ENCODE results near the gene NPVF.

Gene NPVF

DNA sequence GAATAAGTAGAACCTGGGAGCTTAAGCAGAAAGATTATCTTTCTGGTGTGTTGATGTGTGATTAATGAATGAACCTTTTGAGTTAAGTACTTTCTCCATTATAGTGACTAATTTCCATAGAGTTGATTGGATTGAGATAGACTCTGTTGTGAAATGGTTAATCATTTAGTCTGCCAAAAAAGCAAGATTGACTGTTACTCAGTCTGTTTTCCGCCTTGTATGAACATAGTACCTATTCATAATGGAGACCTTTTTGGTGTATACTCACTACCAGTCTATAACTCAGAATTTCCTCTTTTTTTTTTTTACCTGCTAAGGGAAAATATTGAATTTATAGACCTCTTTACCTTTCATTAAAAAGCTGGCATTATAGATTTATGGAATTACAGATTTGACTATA lies 14.4 kb upstream of the NPVF start:
- no peak for ATAC-seq
- H3K4me1 Mint-ChIP-seq = no peaks in the 10 kb centered on the region
- no peak for DNase-seq
- H3K27me3 Mint-ChIP-seq = peaks cover 32% of the 10 kb centered on the region
- no peak overlapping the region for H3K4me3 Mint-ChIP-seq
- H3K9me3 Mint-ChIP-seq = no peaks in the 10 kb centered on the region
- H3K27ac Mint-ChIP-seq = no peak overlapping the region

DNA sequence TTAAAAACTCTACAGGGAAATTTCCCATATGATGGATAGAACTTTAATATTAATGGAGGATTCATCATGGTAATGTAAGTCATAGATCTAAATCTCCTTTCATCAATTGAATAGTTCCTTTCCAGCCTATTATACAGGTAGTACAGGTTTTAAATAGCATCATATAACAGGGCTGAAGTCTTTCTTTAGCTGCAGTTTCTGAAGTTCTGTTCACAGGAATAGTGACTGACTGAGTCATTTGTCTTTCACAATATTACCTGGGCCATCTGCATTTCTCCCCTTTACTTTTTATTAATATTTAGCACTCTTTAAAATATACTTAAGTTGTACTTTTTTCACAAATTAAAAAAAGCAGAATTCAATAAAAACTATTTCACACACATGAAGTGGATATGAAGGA lies 12.6 kb upstream of the NPVF start:
- Mint-ChIP-seq H3K27me3 (peaks cover 32% of the 10 kb centered on the region), H3K4me1 (no peaks in the 10 kb centered on the region), H3K4me3 (no peak overlapping the region), H3K27ac (no peak overlapping the region), H3K9me3 (no peaks in the 10 kb centered on the region)
- ATAC-seq = no peak
- DNase-seq = no peak

DNA sequence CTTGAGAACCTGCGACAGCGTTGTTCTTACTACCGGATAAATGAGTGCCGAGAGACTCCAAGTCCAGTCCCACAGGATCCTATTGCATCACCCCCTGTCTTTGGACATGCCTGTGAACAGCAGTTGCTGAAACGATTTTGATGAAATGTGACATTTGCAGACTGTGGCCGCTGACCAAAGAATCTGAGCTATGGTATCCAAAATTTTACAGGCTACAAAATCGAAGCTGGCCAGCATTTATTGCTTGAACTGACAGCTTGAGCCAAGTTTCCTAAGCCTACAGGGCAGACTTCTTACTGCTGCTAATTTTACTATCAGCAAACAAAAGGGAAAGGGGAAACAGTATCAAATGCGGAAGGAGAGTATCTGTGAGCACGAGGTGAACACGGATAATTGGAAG lies 12.1 kb upstream of the NPVF start:
- H3K4me1 Mint-ChIP-seq = no peaks in the 10 kb centered on the region
- no peaks in the 10 kb centered on the region for H3K9me3 Mint-ChIP-seq
- DNase-seq (no peak), ATAC-seq (no peak)
- no peak overlapping the region for H3K27ac Mint-ChIP-seq
- H3K27me3 Mint-ChIP-seq = peaks cover 32% of the 10 kb centered on the region
- no peak overlapping the region for H3K4me3 Mint-ChIP-seq

DNA sequence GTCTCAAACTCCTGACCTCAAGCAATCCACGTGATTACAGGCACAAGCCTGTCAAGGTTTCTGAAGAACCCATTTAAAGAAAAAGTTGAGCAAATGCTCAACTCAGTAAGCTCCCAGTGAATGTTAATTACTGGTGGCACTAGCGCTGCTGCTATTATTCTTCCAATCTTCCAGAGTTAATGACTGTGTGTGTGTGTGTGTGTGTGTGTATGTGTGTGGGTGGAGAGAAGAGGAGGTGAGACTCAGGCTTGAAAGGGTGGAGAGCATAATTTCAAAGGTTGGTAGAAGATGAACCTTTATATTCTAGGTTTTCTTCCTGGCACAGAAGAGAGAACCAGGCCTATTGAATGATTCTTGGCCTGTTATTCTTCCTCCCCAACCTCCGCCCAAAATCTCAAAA lies 11.6 kb upstream of the NPVF start:
- Mint-ChIP-seq H3K4me1 (no peaks in the 10 kb centered on the region), H3K4me3 (no peak overlapping the region), H3K9me3 (no peaks in the 10 kb centered on the region), H3K27ac (no peak overlapping the region), H3K27me3 (peaks cover 32% of the 10 kb centered on the region)
- DNase-seq (no peak), ATAC-seq (no peak)

DNA sequence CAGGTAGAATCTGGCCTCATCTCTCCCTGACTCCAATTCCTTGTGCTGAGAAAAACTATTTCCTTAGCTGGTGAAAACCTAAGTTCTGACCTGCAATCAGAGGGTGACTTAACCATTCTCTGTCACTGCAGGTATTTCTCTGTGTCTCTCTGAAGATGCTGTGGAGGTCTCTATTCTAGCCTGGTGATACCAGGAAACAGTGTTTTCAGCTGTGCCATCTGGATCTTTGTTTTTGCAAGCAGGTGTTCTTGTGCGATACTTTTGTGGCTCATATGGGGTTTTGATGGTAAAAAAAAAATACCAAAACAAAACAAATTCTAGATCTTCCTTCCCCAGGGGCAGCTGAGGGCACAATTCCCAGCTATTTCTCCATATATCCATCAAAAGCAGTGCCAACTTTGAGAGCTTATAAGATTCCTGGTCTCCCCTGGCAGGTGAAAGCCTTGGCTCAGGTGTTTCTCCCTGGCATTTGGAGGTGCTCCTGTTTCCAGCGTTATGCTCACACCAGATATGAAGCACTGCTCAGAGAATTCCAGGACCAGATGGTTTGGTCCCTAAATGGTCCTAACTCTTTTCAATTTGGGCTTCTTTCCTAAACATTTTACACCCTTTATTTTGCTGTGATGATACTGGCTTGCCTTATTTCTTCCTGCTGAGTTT lies 9.9 kb upstream of the NPVF start:
- H3K27me3 Mint-ChIP-seq = peaks cover 22% of the 10 kb centered on the region
- no peaks in the 10 kb centered on the region for H3K4me1 Mint-ChIP-seq
- no peak overlapping the region for H3K4me3 Mint-ChIP-seq
- ATAC-seq (no peak), DNase-seq (no peak)
- no peak overlapping the region for H3K27ac Mint-ChIP-seq
- H3K9me3 Mint-ChIP-seq = no peaks in the 10 kb centered on the region

DNA sequence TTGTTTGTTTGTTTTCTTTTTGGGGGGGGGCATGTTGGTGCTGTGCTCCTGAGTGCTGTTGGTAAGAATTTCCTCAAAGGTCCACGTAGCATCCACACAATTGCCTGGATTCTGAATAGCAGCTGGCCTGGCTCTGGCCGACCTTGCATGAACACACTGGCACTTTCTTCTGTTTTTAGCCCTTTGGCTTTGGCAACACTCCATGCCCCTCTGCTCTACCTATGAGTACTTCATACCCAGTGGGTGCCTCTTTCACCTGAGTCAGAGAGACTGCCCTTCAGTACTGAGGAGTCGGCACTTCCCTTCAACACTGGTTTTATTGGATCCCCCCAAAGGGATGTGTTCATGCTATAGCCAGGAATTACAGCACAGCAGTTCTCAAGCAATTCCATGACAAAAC lies 7.2 kb upstream of the NPVF start:
- no peak overlapping the region for H3K27ac Mint-ChIP-seq
- peaks cover 24% of the 10 kb centered on the region for H3K27me3 Mint-ChIP-seq
- no peak for DNase-seq
- ATAC-seq = no peak
- H3K4me1 Mint-ChIP-seq = no peaks in the 10 kb centered on the region
- no peaks in the 10 kb centered on the region for H3K9me3 Mint-ChIP-seq
- no peak overlapping the region for H3K4me3 Mint-ChIP-seq

DNA sequence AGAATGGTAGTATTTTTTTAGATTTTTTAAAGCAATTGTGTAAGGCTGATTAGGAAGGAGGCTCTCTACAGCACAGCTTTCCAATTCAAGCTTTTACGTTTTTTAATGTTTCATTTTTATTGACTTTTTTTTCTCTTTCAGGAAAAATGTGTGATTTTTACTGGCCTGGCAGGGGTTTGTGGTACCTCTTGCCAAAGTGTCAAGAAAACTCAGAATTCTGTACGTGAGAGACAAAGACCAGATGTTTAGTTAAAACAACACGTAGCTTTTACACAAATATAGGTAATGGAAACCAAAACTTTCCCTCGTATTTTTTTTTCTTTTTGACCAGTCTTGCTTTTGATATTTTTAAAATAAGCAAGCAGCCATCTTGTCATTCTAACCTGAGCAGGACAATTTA lies 6.0 kb upstream of the NPVF start:
- no peak for ATAC-seq
- Mint-ChIP-seq H3K4me3 (no peak overlapping the region), H3K9me3 (no peaks in the 10 kb centered on the region), H3K27ac (no peak overlapping the region), H3K4me1 (no peaks in the 10 kb centered on the region), H3K27me3 (peaks cover 14% of the 10 kb centered on the region)
- DNase-seq = no peak

DNA sequence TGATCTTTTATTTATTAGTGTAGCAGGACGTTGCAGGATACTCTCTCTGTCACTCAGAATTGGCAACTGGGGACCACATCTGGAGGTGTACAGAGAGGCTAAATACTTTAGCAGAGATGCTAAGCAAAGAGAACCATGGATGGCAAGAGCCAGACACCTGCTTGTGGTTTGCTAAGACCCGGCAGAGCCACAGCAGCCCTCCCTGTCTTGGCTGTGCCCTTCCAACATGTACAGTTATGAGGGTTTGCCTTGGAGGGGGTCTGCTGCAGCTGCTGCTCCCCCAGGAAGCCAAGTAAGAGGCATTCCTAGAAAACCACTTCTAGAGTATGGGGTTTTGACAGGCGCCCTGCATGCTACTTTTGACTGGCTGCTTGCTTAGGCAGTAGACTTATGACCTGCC lies 5.1 kb downstream of the NPVF start:
- DNase-seq (no peak), ATAC-seq (no peak)
- H3K9me3 Mint-ChIP-seq = no peaks in the 10 kb centered on the region

DNA sequence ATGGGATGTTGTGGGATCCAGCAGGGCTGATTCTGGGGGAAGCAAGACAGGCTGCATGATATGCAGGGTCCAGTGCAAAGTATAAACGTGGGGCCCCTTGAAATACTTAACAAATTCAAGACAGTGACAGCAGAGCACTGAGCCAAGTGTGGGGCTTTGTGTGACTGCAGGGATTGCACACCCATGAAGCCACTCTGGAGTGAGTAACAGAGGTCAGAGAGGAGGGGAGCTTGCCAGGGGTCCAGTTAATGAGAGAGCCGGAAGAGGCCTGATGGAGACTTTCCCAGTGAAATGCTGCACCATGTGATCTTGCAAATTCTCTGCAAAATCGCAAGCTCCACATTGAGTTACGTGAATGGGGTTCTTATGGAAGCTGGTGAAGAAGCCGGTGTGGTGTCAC lies 5.6 kb downstream of the NPVF start:
- Mint-ChIP-seq H3K27me3 (peaks cover 50% of the 10 kb centered on the region), H3K4me3 (no peak overlapping the region)

More for the DNA sequence above, 5.1 kb downstream of the NPVF start:
- H3K27ac Mint-ChIP-seq = no peak overlapping the region
- peaks cover 50% of the 10 kb centered on the region for H3K27me3 Mint-ChIP-seq
- H3K4me1 Mint-ChIP-seq = no peaks in the 10 kb centered on the region
- no peak overlapping the region for H3K4me3 Mint-ChIP-seq

DNA sequence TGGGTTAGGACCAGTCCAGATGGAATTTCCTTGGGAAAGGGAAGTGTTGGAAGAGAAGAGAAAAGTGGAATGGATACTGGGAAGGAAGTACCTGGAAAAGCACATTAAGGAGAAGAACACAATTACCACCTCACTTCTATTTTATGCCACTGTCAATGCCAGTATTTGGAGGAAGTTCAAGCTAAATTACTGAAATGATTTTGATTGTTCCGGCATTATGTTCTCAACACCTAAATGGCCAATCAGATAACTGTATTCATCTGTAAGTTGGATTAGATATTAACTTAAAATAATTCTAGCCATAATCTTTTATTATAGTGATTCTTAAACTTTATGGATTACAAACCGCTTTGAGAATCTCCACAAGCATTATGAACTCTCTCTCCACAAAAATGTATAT lies 7.3 kb downstream of the NPVF start:
- peaks cover 45% of the 10 kb centered on the region for H3K27me3 Mint-ChIP-seq
- H3K4me3 Mint-ChIP-seq = no peak overlapping the region
- no peak for ATAC-seq

More for the DNA sequence above, 5.6 kb downstream of the NPVF start:
- H3K4me1 Mint-ChIP-seq = no peaks in the 10 kb centered on the region
- DNase-seq (no peak), ATAC-seq (no peak)
- no peak overlapping the region for H3K27ac Mint-ChIP-seq
- H3K9me3 Mint-ChIP-seq = no peaks in the 10 kb centered on the region

DNA sequence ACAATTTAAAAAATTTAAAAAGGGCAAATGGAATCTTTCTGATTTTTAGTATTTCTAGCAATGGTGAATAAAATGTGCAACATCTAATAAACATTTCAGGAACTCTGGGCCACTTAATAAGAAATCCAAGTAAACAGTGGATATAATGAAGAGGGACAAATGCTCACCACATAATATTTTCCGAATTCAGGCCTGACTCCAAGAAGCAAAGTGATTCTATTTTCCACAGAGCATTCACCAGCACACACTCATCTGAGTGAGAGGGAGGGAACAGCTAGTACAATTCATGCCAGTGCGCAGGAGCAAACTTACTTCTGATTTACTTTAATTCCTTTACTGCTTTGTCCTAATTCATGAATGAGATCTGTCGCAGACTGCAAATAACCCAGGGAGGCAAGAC lies 10.1 kb downstream of the NPVF start:
- ATAC-seq (no peak), DNase-seq (no peak)
- Mint-ChIP-seq H3K27ac (no peak overlapping the region), H3K27me3 (peaks cover 31% of the 10 kb centered on the region), H3K4me1 (no peaks in the 10 kb centered on the region), H3K9me3 (no peaks in the 10 kb centered on the region), H3K4me3 (no peak overlapping the region)

More for the DNA sequence above, 7.3 kb downstream of the NPVF start:
- DNase-seq = no peak
- Mint-ChIP-seq H3K27ac (peak overlapping the region in 1 of 2 donors; percentile 19), H3K4me1 (no peaks in the 10 kb centered on the region), H3K9me3 (no peaks in the 10 kb centered on the region)

DNA sequence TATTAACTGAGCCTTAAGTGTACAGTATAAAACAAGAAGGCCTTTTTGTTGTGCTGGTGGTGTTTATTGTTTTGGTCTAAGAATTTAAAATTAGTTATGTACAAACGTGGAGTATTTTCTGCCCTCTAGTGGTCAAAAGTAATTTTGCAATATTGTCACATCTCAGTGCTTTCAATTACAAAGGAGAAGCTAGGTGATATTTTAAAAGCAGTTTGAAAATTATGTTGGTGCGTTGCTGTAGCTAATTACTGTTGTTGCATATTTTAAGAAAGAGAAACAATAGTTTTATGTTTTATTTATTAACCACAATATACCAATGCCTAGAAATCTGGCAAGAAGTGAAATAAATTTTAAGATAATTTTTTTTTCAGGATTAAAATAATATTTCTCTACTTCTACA lies 11.4 kb downstream of the NPVF start:
- no peak overlapping the region for H3K4me3 Mint-ChIP-seq
- peaks cover 28% of the 10 kb centered on the region for H3K27me3 Mint-ChIP-seq
- DNase-seq (no peak), ATAC-seq (no peak)
- H3K27ac Mint-ChIP-seq = no peak overlapping the region
- H3K4me1 Mint-ChIP-seq = no peaks in the 10 kb centered on the region
- H3K9me3 Mint-ChIP-seq = no peaks in the 10 kb centered on the region

DNA sequence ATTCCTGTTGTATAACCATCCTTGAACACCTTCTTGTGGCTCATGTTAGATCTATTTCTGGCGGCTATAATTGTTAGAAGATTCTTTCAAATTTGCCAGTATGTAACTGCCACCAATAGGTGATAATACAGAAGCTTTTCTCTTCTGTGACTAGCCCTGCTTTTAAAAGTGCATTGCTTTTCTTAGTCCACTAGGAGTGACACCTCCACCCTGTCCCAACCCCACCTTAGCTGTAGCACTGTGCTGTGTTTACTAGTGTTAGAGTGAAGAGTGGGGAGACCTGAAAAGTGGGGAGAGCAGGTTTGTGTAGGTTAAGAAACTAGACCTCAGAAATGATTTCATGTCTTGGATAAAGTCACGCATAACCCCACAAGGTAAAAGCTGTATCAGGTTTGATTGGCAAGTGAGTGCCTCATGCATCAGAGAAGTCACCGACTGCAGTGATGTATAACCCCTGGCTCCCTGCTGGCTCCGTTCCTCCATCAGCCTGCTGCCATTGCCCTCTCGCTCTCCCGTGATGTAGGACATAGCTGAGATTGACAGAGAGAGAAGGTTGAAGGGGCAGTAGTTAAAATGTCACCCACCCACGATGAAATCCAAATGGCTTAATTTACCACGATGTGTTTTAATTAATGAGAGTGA lies 12.5 kb downstream of the NPVF start:
- H3K27me3 Mint-ChIP-seq = peaks cover 28% of the 10 kb centered on the region

DNA sequence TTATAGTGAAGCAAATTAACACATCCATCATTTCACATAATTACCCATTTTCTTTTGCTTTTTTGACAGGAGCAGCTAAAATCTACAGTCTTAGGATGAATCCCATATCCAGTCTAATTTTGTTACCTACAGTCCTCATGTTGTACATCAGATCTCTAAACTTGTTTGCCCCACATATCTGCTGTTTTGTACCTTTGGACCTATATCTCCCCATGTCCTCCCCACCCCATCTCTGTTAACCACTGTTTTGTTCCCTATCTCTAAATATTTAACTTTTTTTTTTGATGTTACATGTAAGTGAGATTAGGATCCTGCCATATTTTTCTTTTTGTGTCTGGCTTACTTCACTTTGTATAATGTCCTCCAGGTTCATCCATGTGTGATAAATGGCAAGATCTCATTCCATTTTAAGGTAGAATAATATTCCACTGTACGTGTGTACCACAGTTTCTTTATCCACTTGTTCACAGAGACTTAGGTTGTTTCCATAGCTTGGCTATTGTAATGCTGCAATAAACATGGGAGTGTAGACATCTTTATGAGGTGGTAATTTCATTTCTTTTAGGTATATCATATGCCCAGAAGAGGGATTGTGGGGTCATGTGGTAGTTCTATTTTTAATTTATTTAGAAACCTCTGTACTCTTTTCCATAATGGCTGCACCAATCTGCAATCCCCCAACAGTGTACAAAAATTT lies 19.6 kb downstream of the NPVF start:
- Mint-ChIP-seq H3K27ac (no peak overlapping the region), H3K4me3 (no peak overlapping the region), H3K27me3 (peaks cover 52% of the 10 kb centered on the region), H3K4me1 (no peaks in the 10 kb centered on the region), H3K9me3 (no peaks in the 10 kb centered on the region)
- ATAC-seq (no peak), DNase-seq (no peak)

More for the DNA sequence above, 12.5 kb downstream of the NPVF start:
- Mint-ChIP-seq H3K9me3 (no peaks in the 10 kb centered on the region), H3K4me1 (no peaks in the 10 kb centered on the region), H3K27ac (no peak overlapping the region), H3K4me3 (no peak overlapping the region)
- DNase-seq = no peak
- ATAC-seq = no peak

DNA sequence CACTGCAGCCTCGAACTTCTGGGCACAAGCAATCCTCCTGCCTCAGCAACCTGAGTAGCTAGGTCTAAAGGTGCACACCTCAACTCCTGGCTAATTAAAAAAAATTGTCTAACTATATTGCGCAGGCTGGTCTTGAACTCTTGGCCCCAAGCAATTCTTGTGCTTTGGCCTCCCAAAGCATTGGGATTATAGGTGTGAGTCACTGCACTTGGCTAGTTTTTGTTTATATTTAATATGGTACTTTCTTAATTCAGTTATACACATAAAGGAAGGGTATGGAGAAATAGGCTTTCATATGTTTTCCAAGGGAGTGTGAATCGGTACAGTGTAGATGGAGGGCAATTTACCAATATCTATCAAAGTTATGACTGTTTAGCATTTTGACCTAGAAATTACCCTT lies 20.4 kb downstream of the NPVF start:
- Mint-ChIP-seq H3K27ac (no peak overlapping the region), H3K27me3 (peaks cover 52% of the 10 kb centered on the region)

DNA sequence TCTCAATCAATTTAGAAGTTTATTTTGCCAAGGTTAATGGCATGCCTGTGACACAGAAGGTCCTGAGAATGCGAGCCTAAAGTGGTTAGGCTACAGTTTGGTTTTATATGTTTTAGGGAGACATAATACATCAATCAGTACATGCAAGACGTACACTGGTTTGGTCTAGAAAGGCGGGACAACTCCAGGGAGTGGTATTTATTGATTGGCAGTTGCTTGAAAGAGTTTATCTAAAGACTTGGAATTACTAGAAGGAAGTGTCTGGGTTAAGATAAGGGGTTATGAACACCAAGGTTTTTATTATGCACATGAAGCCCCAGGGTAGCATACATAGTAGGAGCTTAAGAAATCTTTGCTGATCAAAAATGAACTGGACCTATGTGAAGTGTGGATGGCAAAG lies 21.5 kb downstream of the NPVF start:
- Mint-ChIP-seq H3K9me3 (no peaks in the 10 kb centered on the region), H3K27me3 (peaks cover 42% of the 10 kb centered on the region), H3K27ac (no peak overlapping the region), H3K4me1 (no peaks in the 10 kb centered on the region), H3K4me3 (no peak overlapping the region)
- no peak for DNase-seq
- no peak for ATAC-seq

More for the DNA sequence above, 20.4 kb downstream of the NPVF start:
- ATAC-seq = no peak
- Mint-ChIP-seq H3K9me3 (no peaks in the 10 kb centered on the region), H3K4me3 (no peak overlapping the region), H3K4me1 (no peaks in the 10 kb centered on the region)
- DNase-seq = no peak
